HG03159 (cell line): ENCODE results near the gene GALNT9.
"Not testable (repeated sequence)": the region's sequence is repeated elsewhere in the genome, so short reads cannot be mapped to it uniquely, and the experiment has no call there.

Source experiments
- ATAC-seq: cut with Tn5 transposase; IDR thresholded peaks from one replicate; pipeline ENCODE4 v1.9.1; 2021; ENCODE audit warnings: mild to moderate bottlenecking, moderate library complexity; ENCODE audit not compliant: unreplicated experiment

GALNT9 gene

GRCh38 chr12:132295561-132295960 is 33.8 kb downstream of the GALNT9 start:
- not testable (repeated sequence) for ATAC-seq

GRCh38 chr12:132295101-132295526 is 34.3 kb downstream of the GALNT9 start:
- ATAC-seq: no peak

- ATAC-seq: no peak
Measured at GRCh38 chr12:132294121-132295034, 35.0 kb downstream of the GALNT9 start.

- ATAC-seq: no peak
Measured at GRCh38 chr12:132292328-132293319, 36.8 kb downstream of the GALNT9 start.

GRCh38 chr12:132291402-132292175 is 37.8 kb downstream of the GALNT9 start:
- ATAC-seq: no peak

GRCh38 chr12:132290203-132290540 is 39.2 kb downstream of the GALNT9 start:
- ATAC-seq: no peak

- ATAC-seq: no peak
Measured at GRCh38 chr12:132289356-132290202, 39.8 kb downstream of the GALNT9 start.

GRCh38 chr12:132288516-132289215 is 40.7 kb downstream of the GALNT9 start:
- ATAC-seq: no peak

GRCh38 chr12:132287391-132288238 is 41.8 kb downstream of the GALNT9 start:
- no peak for ATAC-seq

- ATAC-seq: no peak
Measured at GRCh38 chr12:132286912-132287311, 42.5 kb downstream of the GALNT9 start.

GRCh38 chr12:132285991-132286681 is 43.3 kb downstream of the GALNT9 start:
- ATAC-seq: no peak

GRCh38 chr12:132284827-132285741 is 44.3 kb downstream of the GALNT9 start:
- ATAC-seq: no peak

- ATAC-seq: no peak
Measured at GRCh38 chr12:132284071-132284826, 45.1 kb downstream of the GALNT9 start.

- no peak for ATAC-seq
Measured at GRCh38 chr12:132282950-132283771, 46.2 kb downstream of the GALNT9 start.
